ENCODE results near the gene HECTD4.

DNA sequence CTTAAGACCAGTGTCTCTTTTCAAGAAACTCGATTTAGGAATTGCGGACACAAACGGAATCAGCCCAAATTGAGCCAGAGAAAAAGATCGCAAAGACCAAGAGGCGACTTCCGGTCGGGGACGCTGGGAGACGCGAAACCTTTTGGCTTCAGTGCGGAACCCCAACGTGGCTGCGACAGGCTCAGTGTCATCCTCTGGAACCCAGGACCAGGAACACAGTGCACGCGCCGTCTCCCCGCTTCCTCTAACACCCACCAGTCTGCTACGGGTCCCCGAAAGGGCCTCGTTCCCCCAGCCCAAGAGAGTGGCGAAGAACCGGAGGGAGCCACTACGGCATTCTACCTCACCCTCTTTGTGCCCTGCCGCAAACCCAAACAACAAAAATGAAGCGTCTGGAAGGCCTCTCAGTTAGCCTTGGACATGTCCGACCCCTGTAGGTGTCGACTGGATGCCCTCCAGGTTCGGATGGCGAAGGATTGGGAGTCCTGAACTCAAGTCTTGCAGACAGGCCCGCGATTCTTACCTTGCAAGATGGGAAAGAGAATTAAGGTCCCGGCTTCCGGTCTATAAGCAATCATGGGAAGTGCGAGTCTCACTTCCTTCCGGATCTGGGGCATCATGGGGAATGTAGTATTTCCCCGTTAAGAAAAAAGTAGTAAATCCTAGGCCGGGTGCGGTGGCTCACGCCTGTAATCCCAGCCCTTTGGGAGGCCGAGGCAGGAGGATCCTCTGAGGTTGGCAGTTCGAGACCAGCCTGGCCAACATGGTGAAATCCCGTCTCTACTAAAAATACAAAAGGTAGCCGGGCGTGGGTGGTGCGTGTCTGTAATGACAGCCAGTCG lies 27.1 kb upstream of the HECTD4 start, which contains the start of gene RPL6:
- TF ChIP-seq, protein P1, sequence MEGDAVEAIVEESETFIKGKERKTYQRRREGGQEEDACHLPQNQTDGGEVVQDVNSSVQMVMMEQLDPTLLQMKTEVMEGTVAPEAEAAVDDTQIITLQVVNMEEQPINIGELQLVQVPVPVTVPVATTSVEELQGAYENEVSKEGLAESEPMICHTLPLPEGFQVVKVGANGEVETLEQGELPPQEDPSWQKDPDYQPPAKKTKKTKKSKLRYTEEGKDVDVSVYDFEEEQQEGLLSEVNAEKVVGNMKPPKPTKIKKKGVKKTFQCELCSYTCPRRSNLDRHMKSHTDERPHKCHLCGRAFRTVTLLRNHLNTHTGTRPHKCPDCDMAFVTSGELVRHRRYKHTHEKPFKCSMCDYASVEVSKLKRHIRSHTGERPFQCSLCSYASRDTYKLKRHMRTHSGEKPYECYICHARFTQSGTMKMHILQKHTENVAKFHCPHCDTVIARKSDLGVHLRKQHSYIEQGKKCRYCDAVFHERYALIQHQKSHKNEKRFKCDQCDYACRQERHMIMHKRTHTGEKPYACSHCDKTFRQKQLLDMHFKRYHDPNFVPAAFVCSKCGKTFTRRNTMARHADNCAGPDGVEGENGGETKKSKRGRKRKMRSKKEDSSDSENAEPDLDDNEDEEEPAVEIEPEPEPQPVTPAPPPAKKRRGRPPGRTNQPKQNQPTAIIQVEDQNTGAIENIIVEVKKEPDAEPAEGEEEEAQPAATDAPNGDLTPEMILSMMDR (conservative IDR thresholded peaks at IDR 0.05; ENCODE audit: low read length): no peak
- no peak for TF ChIP-seq EZH2phosphoT487 (IDR thresholded peaks at IDR 0.05; ENCODE audit: borderline replicate concordance)

All from Loucy (cell line).